GM19240 (cell line): ENCODE results near the gene ABHD12.

Experiments used
- DNase-seq: peaks from one replicate; pipeline ENCODE4 v3.0.0; 2011; ENCODE audit warnings: low spot score; ENCODE audit not compliant: insufficient read length

ABHD12 gene

GRCh38 chr20:25258828-25259227 lies 131.8 kb downstream of the ABHD12 start:
- DNase-seq, result no peak

DNA sequence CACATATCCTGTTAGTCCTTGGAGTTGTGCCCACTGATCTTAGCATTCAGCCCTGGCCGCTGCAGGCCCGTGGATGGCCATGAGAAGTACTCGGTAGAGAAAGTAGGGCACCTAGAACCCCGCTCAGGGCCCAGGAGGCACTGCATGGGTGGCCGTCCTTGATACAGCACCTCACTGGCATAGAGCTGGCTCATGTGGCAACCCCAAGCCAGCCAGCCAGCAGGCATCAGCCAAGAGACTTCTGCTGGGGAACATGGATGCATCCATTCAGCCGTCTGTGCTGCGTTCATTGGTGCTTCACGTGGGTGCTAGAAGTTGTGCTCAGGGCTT lies 132.2 kb downstream of the ABHD12 start:
- DNase-seq, result no peak

- DNase-seq, result no peak
Observed at GRCh38 chr20:25257756-25258475, 132.7 kb downstream of the ABHD12 start.

GRCh38 chr20:25257130-25257529 lies 133.5 kb downstream of the ABHD12 start:
- DNase-seq, result no peak

- DNase-seq, result no peak
Observed at GRCh38 chr20:25256226-25256859, 134.3 kb downstream of the ABHD12 start.

- no peak for DNase-seq
Observed at GRCh38 chr20:25254986-25255680, 135.5 kb downstream of the ABHD12 start.

GRCh38 chr20:25254571-25254970 lies 136.1 kb downstream of the ABHD12 start:
- DNase-seq, result no peak

GRCh38 chr20:25253606-25254275 lies 136.9 kb downstream of the ABHD12 start:
- DNase-seq, result no peak

DNA sequence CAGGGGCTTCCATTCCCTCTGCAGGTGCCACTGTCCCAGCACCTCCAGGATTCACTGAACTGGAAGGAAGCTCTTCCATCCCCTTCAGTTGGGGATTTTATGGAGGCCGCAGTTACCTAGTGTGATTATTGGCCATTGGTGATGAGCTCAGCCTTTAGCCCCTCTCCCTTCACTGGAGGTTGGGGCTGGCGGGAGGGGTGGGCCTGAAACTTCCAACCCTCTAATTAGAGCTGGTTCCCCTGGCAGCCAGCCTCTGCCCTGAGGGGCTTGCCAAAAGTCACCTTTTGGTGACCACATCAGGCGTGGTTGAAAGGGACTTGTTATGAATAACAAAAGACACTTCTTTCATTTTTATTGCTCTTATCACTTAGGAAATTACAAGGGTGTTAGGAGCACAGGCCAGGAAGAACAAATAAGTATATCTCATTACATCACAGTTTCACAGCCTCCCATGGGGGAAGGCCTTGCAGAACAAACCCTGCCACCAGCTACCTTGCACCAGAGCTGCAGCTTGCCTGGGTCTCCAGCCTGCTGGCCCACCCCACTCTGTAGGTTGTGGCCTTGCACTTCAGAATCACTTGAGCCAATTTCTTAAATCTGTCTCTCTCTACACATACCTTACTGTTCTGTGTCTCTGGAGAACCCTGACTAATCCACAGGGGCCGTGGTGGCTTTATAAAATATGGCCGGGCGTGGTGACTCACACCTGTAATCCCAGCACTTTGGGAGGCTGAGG lies 137.8 kb downstream of the ABHD12 start:
- no peak for DNase-seq

- DNase-seq, result no peak
Observed at GRCh38 chr20:25252230-25252651, 138.4 kb downstream of the ABHD12 start.

DNA sequence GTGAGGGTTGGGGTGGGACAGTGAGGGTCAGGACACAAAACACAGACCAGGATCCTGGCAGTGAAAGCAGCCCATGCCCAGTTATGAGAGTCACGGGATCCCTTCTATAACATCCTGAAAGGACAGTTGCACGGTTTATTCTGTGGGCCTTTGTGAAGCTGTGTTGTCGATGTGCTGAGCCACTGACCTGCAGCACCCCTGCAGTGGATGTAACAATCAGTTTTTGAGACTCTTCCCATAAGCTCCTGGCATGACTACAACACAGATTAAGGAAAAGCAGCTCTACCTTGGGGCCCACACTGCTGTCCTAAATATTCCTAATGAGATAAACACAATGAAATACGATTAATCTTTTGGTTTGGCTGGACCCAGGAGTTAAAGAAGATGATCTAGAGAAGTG lies 139.1 kb downstream of the ABHD12 start:
- DNase-seq, result no peak

DNA sequence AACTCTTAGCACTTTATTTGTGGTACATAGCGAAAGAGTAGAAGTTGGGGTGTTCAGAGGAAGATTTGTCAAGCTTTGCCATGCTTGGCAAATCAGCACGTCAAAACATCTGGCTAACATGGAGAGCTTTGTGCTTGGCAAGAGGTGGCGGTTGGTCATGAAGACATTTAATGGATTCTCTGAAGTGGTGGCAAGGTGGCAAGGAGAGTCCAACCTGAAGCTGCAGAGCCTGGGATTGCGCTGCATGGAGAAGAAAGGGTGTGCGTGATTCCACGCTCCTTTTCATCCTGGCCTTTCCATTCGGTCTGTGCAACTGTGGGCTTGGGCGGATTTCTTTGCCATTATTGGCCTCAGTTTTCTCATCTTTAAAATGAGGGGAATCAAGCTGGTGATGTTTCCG lies 139.6 kb downstream of the ABHD12 start:
- no peak for DNase-seq

GRCh38 chr20:25250508-25250907 lies 140.1 kb downstream of the ABHD12 start:
- DNase-seq, result no peak
